HG03039 (cell line): ENCODE data around the gene TTC33.
A peak's percentile ranks its signal among the peaks of the same experiment; 100 is the strongest.

Experiments used
- ATAC-seq: cut with Tn5 transposase; IDR thresholded peaks from one replicate; pipeline ENCODE4 v1.9.1; 2021; ENCODE audit warnings: mild to moderate bottlenecking, moderate library complexity; ENCODE audit not compliant: unreplicated experiment

TTC33 gene

DNA sequence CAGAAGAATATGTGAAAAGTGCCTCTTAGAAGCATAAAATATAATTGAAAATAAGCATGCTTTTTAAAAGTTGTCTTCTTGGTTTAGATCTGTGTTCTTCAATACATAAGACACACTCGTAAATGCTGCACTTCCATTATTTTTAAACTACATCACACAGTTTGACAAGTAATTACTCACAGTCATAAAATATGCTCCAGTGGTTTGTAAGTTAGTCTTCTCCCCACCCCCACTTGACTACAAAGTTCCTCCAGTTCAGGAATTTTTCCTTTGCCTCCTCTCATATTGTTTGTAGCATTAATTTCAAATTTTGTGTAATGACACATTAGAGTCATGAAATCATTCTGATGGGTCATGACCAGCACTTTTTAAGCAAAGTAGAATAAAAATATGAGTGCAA is 136.3 kb downstream of the TTC33 start:
- no peak for ATAC-seq

DNA sequence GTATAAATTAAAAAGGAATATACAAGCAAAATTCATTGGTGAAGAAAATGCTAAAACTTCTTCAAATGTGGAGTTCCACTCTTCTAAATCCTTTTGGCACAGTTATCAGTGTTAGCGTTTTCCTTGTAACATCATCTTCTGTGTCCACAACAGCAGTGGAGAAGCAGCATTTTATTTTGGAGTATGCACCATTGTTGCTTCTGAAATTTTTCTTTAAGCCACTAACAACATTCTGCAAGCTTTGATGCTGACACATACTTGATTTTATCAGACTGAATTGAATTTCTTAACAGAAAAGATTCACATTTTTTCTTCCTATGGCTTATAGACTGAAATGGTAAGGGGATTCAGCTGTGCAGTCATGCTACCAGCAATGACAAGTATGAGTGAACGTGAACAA is 136.8 kb downstream of the TTC33 start:
- ATAC-seq, result no peak

DNA sequence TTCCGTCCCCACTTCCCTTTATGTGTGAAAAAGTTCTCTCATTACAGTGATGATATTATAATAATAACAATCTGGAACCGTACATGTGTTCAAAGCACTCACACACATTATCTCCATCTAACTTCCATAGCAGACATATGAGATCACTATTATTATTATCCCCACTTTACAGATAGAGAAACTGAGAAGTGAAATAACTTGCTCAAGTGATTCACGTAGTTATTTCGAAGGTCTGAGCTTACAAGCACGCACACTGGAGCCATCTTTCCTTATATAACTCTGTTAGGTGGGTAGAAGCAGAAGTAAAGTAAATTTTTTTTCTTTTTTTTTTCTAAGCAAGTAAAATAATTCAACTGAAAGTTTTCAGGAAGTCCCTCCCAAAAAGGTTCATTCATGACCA is 139.0 kb downstream of the TTC33 start:
- ATAC-seq, result peak; percentile 54

DNA sequence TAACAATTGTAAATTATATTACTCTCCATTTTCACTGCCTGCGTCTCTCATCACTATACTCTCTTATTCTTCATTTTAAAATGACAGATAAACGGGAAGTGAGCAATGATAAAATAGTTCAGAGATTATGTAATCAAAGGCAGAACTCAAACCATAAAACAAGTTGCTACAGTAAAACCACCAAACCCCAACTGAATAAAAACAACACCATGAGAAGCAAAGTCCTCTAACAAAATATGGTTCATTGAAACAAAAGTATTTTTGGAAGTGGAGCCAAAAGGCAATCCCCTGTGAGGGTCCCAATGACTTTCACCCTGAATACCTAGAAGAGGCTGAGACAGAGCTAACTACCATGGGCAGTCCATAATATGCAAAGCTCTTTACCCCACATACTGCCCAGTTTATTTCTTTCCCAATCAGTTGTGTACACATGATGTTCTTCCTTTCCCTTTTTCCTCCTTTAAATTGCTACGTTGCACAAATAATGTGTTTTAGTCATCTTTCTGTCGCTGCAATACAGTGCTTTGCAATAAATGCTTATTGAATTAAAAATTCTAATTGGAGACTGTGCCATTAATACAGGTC is 140.1 kb downstream of the TTC33 start:
- ATAC-seq, result no peak

DNA sequence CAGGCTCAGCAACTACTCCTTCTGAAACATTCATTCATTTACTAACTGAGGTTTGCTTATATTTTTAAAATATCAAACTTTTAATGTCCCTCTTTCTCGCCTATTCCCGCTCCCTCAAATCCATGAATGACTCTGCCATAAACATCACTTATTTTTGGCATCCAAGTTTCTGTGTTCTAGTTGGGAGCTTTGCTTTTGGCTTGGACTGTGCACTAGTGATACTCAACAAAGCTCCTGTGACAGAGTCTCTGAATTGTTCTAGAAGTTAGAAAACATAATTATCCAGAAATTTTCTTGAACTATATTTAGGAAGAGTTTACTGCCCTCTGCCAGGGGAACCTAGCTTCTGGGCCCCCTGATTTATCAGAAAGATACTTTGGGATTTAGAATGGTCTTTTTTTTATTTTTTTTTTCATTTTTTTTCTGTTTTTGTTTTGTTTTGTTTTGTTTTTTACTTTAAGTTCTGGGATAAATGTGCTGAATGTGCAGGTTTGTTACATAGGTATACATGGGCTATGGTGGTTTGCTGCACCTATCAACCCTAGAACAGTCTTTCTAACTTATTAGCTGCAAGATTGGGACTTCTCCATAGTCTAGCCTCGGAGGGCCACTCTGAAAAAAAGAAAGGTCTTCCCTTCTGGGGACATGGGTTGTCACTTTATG is 140.7 kb downstream of the TTC33 start:
- ATAC-seq, result no peak

DNA sequence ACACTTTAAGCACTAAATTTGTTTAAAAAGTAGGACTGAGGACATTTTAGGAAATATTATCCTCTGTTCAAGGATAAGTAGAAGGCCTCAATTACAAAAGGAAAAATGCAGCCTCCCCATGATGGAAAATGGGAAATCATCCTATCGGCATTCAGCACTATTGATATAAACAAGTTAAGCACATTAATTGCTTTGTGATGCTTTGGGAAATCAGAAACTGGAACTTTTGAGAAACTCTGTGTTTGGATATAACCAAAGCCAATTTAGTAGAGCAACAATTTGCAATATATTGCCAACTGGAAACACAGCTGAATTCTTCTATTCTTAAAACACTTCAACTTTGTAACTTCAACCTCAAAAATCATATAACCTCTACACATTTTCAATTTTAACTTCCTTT is 141.3 kb downstream of the TTC33 start:
- ATAC-seq, result no peak

DNA sequence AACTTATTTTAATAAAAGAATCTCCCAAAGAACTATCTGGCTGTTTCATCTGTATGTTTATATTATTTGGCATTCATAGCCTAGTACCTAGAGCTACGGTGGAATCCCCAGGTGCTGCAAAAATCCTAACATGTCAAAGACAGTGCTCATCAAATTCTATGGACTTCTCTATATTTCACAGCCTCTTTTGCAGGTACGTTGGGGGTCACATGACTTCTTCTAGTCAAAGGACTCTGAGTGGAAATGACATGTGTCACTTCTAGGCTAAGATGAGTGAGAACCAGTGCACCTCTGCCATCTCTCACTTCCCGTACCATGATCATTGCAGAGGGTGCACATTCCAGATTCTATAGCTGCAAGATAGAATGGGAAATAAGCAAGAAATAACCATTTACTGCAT is 148.6 kb downstream of the TTC33 start:
- ATAC-seq, result no peak

DNA sequence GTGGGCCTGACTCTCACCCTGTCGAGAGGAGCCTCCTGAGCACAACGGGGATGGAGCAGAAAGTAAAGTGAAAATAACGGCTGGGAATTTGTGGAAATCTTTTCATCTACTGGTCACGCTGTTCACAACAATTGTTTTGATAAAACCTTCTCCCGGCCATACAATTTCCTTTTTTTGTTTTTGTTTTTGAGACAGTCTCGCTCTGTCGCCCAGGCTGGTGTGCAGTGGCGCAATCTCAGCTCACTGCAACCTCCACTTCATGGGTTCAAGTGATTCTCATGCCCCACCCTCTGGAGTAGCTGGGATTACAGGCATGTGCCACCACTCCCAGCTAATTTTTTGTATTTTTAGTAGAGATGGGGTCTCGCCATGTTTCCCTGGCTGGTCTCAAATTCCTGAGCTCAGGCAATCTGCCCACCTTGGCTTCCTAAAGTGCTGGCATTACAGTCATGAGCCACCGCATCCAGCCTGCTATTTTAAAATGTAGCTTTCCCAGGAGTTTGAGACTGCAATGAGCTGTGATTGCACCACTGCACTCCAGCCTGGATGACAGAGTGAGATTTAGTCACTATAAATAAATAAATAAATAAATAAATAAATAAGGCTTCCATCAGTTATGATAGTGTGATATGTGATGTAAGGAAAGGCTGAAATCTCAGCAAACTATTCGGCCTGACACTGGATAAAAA is 149.5 kb downstream of the TTC33 start:
- ATAC-seq, result no peak

DNA sequence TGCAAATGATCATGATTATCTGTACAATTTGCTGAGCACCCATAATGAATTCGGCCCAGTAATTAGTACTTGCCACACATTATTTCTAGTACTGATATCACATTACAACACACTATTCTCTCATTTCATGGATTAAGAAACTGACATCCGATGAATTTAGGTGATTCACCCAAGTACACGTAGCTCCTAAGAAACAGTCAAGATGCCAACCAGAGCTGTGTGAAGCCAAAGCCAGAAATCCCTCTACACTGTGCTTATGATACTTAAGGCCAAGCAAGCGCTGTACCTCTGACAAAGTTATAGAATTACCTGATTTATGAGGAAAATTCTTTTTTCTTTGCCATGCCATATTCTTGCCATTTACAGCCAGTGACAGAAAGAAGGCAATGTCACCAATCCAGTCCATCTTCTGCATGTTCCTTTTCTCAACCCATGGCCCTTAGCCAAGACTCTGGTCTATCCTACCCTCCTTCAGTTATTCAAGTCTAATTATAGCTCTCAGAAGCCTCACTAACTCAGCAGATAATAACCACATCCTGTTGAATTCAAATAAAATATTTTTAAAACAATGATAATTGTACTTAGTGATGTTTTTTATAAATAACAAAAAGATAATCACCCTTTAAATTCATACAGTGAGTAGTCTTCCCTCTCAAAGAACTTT is 150.3 kb downstream of the TTC33 start:
- ATAC-seq, result no peak

DNA sequence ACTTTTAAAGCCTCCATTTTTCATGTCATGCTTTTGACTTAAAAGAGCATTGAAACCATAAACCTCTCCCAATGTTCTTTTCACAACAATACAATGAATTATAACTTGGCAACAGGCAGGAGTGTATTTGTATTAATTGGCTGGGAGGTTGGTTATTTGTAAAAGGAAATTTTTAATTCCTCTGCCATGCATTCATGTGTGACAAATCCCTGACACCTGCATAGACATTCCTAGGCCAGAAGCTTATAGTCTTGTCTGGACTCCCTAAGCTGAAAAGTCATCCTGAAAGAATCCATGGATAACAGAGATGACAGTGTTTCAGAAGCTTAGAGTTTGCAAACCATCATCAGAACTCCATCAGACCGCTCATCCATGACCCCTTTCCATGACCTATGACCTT is 152.4 kb downstream of the TTC33 start:
- no peak for ATAC-seq

DNA sequence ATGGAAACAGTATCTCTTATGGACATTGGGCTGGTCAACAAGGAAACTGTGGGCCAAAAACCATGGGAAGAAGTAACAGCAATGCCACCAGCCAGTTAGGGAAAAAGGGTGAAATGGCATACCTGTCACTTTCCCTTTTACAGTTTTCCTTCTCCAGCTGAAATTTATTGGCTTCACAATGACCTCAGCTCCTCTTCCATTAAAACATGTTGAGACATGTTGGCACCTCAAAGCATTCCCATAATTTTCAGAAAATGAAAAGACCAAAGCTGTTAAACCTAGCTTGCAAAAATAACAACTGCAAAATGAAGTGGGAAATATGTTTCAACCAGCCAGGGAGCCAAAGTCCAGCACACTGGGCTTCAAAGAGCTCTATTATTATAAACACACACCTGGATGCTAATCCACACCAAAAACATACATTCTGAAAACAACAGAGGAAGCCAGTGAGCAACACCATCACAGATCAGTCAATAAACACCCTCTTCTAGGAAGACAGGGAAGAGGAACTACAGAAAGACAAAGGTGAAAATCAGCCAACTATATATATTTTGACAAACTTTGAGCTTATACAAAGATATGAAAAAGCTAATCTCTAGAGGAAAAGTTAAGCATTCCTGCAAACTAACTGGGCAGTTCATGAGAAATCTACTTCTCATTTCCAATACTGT is 154.4 kb downstream of the TTC33 start:
- no peak for ATAC-seq

DNA sequence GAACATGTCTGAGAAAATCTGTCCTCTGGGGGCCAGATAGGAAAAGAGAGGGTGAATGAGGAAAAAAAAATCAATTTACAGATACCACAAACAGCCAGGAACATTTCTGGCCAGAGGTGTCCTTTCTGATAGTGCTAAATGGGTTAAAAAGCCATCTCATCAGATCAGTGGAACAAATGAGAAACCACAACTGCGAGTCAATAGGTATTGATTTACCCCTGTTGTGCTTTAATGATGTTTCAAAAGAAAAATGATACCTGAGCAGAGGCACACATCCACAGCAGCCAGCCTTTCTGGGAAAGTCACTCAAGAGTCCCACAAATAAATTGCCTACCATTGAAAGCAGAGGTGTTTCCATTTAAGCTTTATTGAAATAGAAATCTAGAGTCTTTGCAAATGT is 155.4 kb downstream of the TTC33 start:
- no peak for ATAC-seq

DNA sequence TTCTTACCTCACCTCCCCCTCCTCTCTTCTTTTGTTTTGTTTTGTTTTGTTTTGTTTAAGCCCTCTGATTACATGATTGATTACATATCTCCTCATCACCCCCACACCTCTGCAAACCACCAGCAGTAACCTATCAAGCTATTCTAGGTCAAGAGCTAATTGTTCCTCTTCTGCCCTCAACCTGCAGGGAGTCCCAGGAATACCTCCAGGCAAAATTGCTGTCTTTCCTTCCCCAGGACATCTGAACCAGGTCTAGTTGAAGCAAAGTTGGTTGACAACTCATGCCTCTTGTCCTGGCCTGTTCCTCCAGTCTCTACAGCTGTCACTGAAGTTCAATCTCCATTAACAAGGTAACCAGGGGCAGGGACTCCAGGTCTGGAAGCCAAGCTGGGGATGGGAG is 156.1 kb downstream of the TTC33 start:
- no peak for ATAC-seq

DNA sequence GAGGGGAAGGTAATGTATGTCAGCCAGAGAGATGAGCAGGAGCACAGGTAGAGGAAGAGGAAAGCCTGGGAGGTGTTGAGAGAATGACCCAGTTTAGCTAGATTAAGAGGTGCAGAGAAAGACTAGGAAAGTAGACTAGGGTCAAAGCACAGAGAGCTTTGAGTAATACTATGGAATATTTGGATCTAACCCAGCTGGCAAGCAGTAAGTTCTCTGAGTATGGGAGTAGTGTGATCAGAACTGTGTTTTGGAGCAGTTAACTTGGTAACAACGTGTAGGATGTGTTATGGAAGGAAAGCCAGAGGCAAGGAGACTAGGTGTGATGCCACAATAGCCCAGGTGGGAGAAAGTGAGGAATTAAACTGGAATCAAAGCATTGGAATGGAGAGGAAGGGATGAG is 160.9 kb downstream of the TTC33 start:
- ATAC-seq, result no peak

DNA sequence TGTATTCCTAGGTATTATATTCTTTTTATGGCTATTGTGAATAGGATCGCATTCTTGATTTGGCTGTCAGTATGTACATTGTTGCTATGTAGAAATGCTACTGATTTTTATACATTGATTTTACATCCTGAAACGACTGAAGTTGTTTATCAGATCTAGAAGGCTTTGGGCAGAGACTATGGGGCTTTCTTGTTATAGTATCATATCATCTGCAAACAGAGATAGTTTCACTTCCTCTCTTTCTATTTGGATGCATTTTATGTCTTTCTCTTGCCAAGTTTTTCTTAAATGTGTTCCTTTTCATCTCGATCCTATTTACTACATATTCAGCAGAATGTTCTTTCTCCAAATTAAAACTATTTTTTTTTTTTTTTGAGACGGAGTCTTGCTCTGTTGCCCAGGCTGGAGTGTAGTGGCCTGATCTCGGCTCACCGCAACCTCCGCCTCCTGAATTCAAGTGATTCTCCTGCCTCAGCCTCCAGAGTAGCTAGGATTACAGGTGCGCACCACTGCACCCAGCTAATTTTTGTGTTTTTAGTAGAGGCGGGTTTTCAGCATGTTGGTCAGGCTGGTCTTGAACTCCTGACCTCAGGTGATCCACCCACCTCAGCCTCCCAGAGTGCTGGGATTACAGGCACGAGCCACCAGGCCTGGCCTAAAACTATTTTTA is 163.9 kb downstream of the TTC33 start:
- ATAC-seq, result peak; percentile 88

DNA sequence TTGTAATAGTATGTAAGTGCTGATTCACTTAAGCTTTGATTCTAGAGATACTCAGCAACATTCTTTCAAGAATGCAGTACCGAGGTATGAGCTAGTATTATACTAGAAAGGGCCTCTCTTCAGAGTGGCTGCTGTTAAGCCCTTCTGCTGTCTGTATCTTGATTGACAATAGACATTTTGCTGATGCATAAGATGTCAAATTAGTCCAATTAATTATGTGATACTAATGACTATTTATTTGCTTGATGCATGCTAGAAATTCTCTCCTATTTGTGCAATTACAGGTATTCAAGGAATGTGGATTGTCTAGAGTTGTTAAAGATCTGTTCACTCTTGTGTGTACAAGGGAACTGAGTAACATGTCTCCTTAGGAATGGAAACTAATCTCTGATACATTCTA is 168.4 kb downstream of the TTC33 start:
- ATAC-seq, result no peak

DNA sequence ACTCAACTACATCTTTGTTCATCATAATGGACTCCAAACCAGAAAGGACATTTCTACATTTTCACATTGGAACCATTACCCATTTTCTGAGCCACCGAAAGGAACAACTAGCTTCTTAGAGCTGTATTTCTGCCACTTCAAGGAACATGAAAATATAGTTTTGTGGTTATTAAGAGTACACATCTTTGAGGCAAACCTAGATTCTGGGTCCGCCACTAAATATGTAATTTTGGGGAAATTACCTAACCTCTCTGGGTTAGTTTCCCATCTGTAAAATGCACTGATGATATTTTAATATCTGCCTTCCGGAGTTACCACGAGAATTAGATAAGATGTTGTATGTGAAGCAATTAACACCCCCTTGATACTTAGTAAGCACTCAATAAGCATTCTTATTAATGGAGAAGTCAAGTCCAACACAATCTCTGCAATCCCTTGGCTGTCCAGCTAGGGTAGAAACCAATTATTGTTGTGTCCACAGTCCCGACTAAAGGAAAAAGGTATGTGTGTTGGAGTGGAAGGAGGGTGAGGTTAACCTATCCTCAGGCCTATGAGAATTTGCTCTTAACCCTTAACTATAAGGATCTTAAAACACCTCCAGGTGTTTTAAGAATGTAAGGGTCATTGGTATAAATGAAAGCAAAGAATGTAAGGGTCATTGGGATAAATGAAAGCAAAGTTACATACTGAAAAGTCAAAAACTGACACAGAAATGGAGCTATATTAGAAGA is 170.1 kb downstream of the TTC33 start:
- ATAC-seq, result no peak

DNA sequence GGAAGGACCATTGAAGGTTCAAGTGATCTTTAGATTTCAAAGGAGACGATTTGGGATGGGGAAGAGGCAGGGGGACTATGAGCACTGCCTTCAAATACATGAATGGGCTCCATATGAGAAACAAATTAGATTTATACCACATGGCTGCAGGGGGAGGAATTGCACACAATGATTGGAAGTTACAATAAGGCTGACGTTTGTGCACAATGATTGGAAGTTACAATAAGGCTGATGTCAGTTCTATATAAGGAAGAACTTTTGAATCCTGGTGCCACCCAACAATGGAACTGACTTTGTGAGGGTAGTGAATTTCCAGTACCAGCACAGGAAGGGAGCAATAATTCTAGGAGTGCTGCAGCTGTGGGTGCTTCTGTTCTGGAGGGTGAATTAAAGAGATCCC is 171.7 kb downstream of the TTC33 start:
- ATAC-seq, result no peak

DNA sequence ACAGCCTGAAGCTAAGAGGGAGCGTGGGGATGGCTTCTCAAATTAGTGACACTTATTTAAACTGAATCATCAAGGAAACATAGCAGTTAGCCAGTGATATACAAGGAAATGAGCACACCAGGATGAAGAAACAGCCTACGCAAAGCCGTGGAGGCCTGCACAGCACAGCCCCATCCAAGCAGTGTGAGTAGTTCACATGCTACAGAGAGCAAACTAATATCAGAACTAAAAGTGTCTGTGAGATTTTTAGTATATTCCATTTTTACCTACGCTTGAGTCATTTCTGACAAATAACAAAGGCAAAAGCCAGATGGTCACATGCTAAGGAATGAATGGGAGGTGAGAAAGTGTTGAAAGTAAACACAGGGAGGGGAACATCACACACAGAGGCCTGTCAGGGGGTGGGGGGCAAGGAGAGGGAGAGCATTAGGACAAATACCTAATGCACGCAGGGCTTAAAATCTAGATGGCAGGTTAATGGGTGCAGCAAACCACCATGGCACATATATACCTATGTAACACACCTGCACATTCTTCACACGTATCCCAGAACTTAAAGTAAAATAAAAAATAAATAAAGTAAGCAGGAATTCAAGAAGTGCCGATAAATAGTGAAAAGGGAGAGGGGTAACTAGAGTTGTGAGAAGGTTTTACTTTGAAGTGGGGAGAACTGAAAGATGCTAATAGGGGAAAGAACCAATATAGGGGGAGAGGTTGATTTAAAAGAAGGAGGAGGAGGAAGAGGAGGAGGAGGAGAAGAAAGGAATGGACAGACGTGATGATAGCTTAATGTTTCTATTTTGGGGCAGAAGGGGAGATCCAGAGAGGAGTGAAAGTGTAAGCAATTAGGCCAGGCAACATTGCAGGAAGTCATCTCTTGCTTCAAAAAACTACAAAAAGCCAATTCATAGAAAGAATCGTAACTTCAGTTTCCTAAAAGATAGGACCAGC is 177.0 kb downstream of the TTC33 start:
- ATAC-seq, result peak; percentile 96
